ENCODE results near the gene SORCS1.

SORCS1 gene

DNA sequence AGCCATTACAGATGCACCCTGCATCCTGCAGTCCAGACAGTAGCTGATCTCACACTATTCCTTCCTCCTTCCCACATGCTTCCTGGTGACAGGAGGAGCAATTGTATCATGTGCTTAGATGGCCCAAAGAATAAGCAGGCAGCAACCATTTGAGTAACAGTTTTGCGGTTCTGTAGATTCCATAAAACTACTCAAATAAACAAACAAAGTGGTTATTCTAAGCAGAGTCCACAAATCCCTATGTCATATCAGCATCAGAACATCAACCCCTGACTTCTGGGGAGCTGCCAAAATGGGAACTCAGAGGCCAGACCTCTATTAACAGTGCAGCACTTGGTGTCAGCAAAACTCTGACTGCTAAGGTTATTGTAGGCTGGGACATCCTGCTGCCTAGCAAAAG, 226.0 kb downstream of the SORCS1 start:
- Histone ChIP-seq H3K27ac (no peak overlapping the region), H3K9ac (no peak overlapping the region), H3K79me2 (no peaks in the 10 kb centered on the region), H3K27me3 (ENCODE audit: control insufficient read depth, insufficient read depth, low read length) (no peaks in the 10 kb centered on the region), H3K4me1 (no peaks in the 10 kb centered on the region), H3K36me3 (ENCODE audit: control insufficient read depth, insufficient read depth, low read length) (no peaks in the 10 kb centered on the region), H2AFZ (no peak overlapping the region), H3K4me2 (ENCODE audit: low read length) (no peak overlapping the region), H3K9me3 (ENCODE audit: control insufficient read depth, low read length) (no peaks in the 10 kb centered on the region), H3K4me3 (ENCODE audit: low read depth, low read length) (no peak overlapping the region)
- TF ChIP-seq, protein P1, sequence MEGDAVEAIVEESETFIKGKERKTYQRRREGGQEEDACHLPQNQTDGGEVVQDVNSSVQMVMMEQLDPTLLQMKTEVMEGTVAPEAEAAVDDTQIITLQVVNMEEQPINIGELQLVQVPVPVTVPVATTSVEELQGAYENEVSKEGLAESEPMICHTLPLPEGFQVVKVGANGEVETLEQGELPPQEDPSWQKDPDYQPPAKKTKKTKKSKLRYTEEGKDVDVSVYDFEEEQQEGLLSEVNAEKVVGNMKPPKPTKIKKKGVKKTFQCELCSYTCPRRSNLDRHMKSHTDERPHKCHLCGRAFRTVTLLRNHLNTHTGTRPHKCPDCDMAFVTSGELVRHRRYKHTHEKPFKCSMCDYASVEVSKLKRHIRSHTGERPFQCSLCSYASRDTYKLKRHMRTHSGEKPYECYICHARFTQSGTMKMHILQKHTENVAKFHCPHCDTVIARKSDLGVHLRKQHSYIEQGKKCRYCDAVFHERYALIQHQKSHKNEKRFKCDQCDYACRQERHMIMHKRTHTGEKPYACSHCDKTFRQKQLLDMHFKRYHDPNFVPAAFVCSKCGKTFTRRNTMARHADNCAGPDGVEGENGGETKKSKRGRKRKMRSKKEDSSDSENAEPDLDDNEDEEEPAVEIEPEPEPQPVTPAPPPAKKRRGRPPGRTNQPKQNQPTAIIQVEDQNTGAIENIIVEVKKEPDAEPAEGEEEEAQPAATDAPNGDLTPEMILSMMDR (IDR thresholded peaks at IDR 0.05): no peak

DNA sequence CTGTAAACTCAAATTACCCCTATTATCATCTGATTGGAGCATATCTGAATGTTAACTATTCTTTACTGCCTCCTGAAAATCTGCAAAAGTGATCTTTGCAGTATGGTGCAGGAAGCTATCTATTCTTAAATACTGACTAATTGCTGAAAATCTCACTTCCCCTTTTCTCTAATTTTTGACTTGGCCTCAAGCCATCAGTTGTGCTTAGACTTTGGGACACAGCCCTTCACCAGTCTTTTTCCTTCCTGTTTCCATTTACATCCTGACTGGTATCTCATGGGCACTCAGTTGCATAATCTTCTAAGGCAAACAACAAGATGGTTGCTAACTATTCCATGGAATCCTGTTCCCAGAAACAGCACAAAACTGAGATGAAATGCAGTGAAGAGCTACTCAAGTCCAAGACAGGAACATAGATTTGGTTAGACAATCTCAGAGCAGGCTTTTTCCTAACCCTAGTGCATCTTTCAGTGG, 228.5 kb downstream of the SORCS1 start:
- no peak overlapping the region for H3K27ac ChIP-seq
- H2AFZ ChIP-seq: no peak overlapping the region
- H3K4me1 ChIP-seq: no peaks in the 10 kb centered on the region
- no peak overlapping the region for H3K9ac ChIP-seq
- no peaks in the 10 kb centered on the region for H3K36me3 ChIP-seq (ENCODE audit: control insufficient read depth, insufficient read depth, low read length)
- H3K9me3 ChIP-seq (ENCODE audit: control insufficient read depth, low read length): no peaks in the 10 kb centered on the region
- H3K4me3 ChIP-seq (ENCODE audit: low read depth, low read length): no peak overlapping the region
- no peak overlapping the region for H3K4me2 ChIP-seq (ENCODE audit: low read length)
- no peaks in the 10 kb centered on the region for H3K27me3 ChIP-seq (ENCODE audit: control insufficient read depth, insufficient read depth, low read length)
- TF ChIP-seq, protein P1 (IDR thresholded peaks at IDR 0.05): no peak
- H3K79me2 ChIP-seq: no peaks in the 10 kb centered on the region

DNA sequence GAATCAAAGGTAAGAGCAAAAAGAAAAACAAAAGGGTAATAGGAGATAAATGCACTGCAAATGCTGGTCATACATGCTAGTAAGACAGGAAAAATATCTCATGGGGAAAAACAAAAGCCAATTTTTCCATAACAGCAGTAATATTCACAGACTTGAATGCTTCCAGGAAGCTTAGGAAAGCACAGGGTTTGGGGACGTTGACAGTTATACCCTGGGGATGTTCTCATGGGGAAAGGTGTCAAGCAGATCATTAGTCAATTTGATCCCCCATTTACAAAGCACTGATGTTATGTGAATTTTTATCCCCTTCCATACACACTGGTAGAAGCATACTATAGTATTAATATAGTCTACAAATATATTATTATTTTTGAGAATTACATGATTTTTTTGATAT, 232.7 kb downstream of the SORCS1 start:
- Histone ChIP-seq H3K4me1 (no peaks in the 10 kb centered on the region), H3K9ac (no peak overlapping the region), H3K36me3 (ENCODE audit: control insufficient read depth, insufficient read depth, low read length) (no peaks in the 10 kb centered on the region), H3K4me2 (ENCODE audit: low read length) (no peak overlapping the region), H3K27ac (no peak overlapping the region), H3K79me2 (no peaks in the 10 kb centered on the region), H2AFZ (no peak overlapping the region), H3K27me3 (ENCODE audit: control insufficient read depth, insufficient read depth, low read length) (no peaks in the 10 kb centered on the region), H3K4me3 (ENCODE audit: low read depth, low read length) (no peak overlapping the region), H3K9me3 (ENCODE audit: control insufficient read depth, low read length) (no peaks in the 10 kb centered on the region)
- TF ChIP-seq, protein P1 (IDR thresholded peaks at IDR 0.05): no peak

DNA sequence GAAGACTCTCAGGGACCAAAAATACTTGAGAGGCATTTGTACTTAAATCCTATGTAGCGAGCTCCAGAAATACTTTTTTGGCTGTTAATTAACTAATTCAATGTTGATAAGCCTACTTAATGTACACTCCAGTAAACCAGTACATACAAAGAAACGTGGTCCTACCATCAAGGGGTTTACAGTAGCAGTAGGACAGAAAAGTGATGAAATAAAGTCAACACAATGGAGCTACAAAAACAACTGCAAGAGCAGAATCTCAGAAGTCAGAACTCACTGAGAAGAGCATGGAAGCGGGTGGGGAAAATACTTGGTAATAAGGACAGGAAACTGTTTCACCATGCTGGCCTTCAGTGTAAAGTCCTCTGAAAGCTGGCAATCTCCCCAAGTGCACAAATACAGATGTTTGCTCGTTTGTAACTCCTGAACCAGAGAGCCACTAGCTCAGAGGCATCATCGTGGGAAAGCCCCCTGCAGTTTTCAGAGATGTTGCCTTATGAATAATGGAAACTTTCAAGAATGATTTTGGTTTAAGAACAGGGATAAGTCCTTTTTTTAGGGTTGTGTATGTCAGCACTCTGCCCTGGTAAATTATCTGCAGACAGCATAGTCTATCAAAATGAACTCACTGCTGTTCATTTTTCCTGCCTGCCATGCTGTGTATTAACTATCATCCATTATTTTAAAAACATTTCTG, 233.2 kb downstream of the SORCS1 start:
- H2AFZ ChIP-seq: no peak overlapping the region
- TF ChIP-seq, protein P1 (IDR thresholded peaks at IDR 0.05): no peak
- H3K9me3 ChIP-seq (ENCODE audit: control insufficient read depth, low read length): no peaks in the 10 kb centered on the region
- no peaks in the 10 kb centered on the region for H3K4me1 ChIP-seq
- H3K4me3 ChIP-seq (ENCODE audit: low read depth, low read length): no peak overlapping the region
- H3K27ac ChIP-seq: no peak overlapping the region
- H3K4me2 ChIP-seq (ENCODE audit: low read length): no peak overlapping the region
- H3K9ac ChIP-seq: no peak overlapping the region
- no peaks in the 10 kb centered on the region for H3K36me3 ChIP-seq (ENCODE audit: control insufficient read depth, insufficient read depth, low read length)
- no peaks in the 10 kb centered on the region for H3K79me2 ChIP-seq
- no peaks in the 10 kb centered on the region for H3K27me3 ChIP-seq (ENCODE audit: control insufficient read depth, insufficient read depth, low read length)

DNA sequence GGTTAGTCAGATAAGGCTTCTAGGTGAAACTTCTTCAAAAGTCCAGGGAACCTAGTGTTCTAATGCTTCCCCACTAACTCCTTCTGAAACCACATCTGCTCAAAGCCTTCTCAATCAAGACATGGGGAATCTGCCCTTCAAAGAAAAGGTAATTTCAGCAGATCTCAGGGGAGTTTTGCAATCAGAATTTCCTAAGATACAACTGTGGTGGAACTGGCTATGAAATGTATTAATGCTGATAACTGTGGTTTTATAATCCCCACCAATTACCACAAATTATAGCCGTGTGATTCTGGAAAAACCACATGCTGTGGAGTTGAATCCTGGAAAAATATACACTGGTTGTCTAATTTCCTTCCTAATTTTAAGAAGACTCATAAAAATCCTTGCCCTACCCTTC, 233.8 kb downstream of the SORCS1 start:
- H2AFZ ChIP-seq: no peak overlapping the region
- no peaks in the 10 kb centered on the region for H3K4me1 ChIP-seq
- no peaks in the 10 kb centered on the region for H3K36me3 ChIP-seq (ENCODE audit: control insufficient read depth, insufficient read depth, low read length)
- no peak overlapping the region for H3K4me3 ChIP-seq (ENCODE audit: low read depth, low read length)
- H3K27me3 ChIP-seq (ENCODE audit: control insufficient read depth, insufficient read depth, low read length): no peaks in the 10 kb centered on the region
- no peak overlapping the region for H3K4me2 ChIP-seq (ENCODE audit: low read length)
- no peaks in the 10 kb centered on the region for H3K9me3 ChIP-seq (ENCODE audit: control insufficient read depth, low read length)
- TF ChIP-seq, protein P1 (IDR thresholded peaks at IDR 0.05): no peak
- no peak overlapping the region for H3K9ac ChIP-seq
- H3K27ac ChIP-seq: no peak overlapping the region
- no peaks in the 10 kb centered on the region for H3K79me2 ChIP-seq
